ENCODE measurements around the gene CLTCL1.

Gene CLTCL1

DNA sequence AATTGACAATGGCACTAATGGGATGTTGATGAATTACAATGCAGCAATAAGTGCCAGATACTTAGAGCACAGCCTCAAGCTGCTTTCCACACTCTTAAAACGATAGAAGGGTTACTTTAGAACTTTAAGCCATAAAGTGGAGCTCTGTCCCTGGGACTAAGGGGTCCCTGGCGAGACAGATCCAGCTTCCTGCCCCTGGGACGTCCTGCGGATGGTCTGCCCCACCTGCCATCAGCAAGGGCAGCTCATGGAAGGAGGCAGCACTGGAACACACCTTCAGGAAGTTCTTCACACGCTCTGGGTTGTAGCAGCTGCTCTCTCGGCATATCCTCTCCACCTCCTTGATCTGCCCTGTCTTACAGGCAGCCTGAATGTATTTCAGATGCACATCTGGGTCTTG lies 67.9 kb downstream of the CLTCL1 start:
- Histone ChIP-seq H3K27me3 (ENCODE audit: insufficient read depth, insufficient read length) (no peaks in the 10 kb centered on the region), H3K9me3 (ENCODE audit: insufficient read depth, low read length) (no peaks in the 10 kb centered on the region), H3K4me1 (ENCODE audit: insufficient read depth, insufficient read length) (peaks cover 2% of the 10 kb centered on the region), H3K9ac (ENCODE audit: insufficient read length, low read depth) (no peak overlapping the region), H3K4me3 (ENCODE audit: insufficient read length, low read depth) (no peak overlapping the region), H3K36me3 (ENCODE audit: insufficient read depth, insufficient read length, low read length) (peaks cover 70% of the 10 kb centered on the region)
- TF ChIP-seq ZNF274 (IDR thresholded peaks at IDR 0.05; ENCODE audit: low read depth, low read length) (no peak), YY1 (IDR thresholded peaks at IDR 0.05; ENCODE audit: insufficient read depth, insufficient read length) (no peak), SUZ12 (IDR thresholded peaks at IDR 0.05; ENCODE audit: extremely low read depth, insufficient read depth, insufficient read length) (no peak)
- no peak for DNase-seq (ENCODE audit: low read depth, low spot score)

- DNase-seq (ENCODE audit: low read depth, low spot score): no peak
- Histone ChIP-seq H3K36me3 (ENCODE audit: insufficient read depth, insufficient read length, low read length) (peaks cover 67% of the 10 kb centered on the region), H3K9ac (ENCODE audit: insufficient read length, low read depth) (no peak overlapping the region), H3K4me1 (ENCODE audit: insufficient read depth, insufficient read length) (peaks cover 2% of the 10 kb centered on the region), H3K4me3 (ENCODE audit: insufficient read length, low read depth) (no peak overlapping the region), H3K9me3 (ENCODE audit: insufficient read depth, low read length) (no peaks in the 10 kb centered on the region), H3K27me3 (ENCODE audit: insufficient read depth, insufficient read length) (no peaks in the 10 kb centered on the region)
- TF ChIP-seq YY1 (IDR thresholded peaks at IDR 0.05; ENCODE audit: insufficient read depth, insufficient read length) (no peak), ZNF274 (IDR thresholded peaks at IDR 0.05; ENCODE audit: low read depth, low read length) (no peak), SUZ12 (IDR thresholded peaks at IDR 0.05; ENCODE audit: extremely low read depth, insufficient read depth, insufficient read length) (no peak)
Measured at GRCh38 chr22:19223110-19223509, 68.4 kb downstream of the CLTCL1 start.

DNA sequence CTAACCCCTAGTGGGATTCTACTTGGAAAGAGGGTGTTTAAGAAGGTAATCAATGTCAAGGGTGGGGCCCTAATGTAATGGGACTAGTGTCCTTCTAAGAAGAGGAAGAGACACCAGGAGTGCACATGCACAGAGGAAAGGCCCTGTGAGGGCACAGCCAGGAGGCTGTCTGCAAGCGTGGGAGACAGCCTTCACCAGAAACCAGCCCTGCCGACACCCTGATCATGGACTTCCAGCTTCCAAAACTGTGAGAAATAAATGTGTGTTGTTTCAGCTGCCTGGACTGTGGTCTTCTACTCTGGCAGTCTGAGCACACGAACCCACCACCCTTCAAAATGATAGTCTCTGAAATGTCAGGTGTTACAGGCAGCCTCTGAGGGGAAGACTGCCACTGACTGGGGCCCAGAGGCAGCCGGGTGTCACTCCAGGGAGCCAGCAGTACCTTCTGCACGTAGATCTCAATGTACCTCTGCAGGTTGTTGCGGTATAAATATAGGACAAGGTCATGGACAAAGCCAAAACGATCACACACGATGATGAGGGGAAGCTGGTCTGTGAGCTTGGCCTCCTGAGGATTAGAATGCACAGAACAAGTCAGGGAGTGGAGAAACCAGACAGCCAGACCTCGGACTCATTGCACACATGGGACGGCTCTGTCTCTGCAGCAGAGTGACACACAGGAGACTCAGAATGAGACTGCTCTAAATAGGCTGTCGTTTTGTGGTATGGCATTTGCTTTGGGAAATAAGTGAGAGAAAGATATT lies 69.1 kb downstream of the CLTCL1 start:
- H3K36me3 ChIP-seq (ENCODE audit: insufficient read depth, insufficient read length, low read length): peaks cover 62% of the 10 kb centered on the region
- H3K4me3 ChIP-seq (ENCODE audit: insufficient read length, low read depth): no peak overlapping the region
- H3K27me3 ChIP-seq (ENCODE audit: insufficient read depth, insufficient read length): no peaks in the 10 kb centered on the region
- TF ChIP-seq ZNF274 (IDR thresholded peaks at IDR 0.05; ENCODE audit: low read depth, low read length) (no peak), YY1 (IDR thresholded peaks at IDR 0.05; ENCODE audit: insufficient read depth, insufficient read length) (no peak), SUZ12 (IDR thresholded peaks at IDR 0.05; ENCODE audit: extremely low read depth, insufficient read depth, insufficient read length) (no peak)
- H3K4me1 ChIP-seq (ENCODE audit: insufficient read depth, insufficient read length): peaks cover 2% of the 10 kb centered on the region
- no peaks in the 10 kb centered on the region for H3K9me3 ChIP-seq (ENCODE audit: insufficient read depth, low read length)
- H3K9ac ChIP-seq (ENCODE audit: insufficient read length, low read depth): no peak overlapping the region
- DNase-seq (ENCODE audit: low read depth, low spot score): no peak

DNA sequence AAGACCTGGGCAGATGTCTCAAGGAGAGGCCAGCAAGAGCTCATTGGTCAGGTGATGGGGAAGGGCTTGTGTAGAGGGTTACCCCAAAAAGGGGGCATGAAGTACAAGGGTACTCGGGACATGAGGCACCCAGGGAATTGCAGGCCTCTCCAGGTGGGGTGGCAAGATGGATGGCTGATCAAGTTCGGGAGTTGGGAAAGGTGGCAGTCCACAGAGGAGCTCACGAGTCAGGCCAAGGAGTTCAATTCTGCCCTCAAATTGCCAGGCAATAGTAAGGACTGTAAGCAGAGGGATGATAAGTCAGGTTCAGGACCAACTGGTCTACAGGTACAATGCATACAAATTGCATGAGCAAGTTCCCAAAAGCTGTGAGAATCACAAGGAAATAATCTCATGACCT lies 70.7 kb downstream of the CLTCL1 start:
- DNase-seq (ENCODE audit: low read depth, low spot score): no peak
- peaks cover 2% of the 10 kb centered on the region for H3K4me1 ChIP-seq (ENCODE audit: insufficient read depth, insufficient read length)
- TF ChIP-seq SUZ12 (IDR thresholded peaks at IDR 0.05; ENCODE audit: extremely low read depth, insufficient read depth, insufficient read length) (no peak), ZNF274 (IDR thresholded peaks at IDR 0.05; ENCODE audit: low read depth, low read length) (no peak), YY1 (IDR thresholded peaks at IDR 0.05; ENCODE audit: insufficient read depth, insufficient read length) (no peak)
- H3K9ac ChIP-seq (ENCODE audit: insufficient read length, low read depth): no peak overlapping the region
- no peaks in the 10 kb centered on the region for H3K9me3 ChIP-seq (ENCODE audit: insufficient read depth, low read length)
- H3K27me3 ChIP-seq (ENCODE audit: insufficient read depth, insufficient read length): no peaks in the 10 kb centered on the region
- peaks cover 62% of the 10 kb centered on the region for H3K36me3 ChIP-seq (ENCODE audit: insufficient read depth, insufficient read length, low read length)
- no peak overlapping the region for H3K4me3 ChIP-seq (ENCODE audit: insufficient read length, low read depth)

DNA sequence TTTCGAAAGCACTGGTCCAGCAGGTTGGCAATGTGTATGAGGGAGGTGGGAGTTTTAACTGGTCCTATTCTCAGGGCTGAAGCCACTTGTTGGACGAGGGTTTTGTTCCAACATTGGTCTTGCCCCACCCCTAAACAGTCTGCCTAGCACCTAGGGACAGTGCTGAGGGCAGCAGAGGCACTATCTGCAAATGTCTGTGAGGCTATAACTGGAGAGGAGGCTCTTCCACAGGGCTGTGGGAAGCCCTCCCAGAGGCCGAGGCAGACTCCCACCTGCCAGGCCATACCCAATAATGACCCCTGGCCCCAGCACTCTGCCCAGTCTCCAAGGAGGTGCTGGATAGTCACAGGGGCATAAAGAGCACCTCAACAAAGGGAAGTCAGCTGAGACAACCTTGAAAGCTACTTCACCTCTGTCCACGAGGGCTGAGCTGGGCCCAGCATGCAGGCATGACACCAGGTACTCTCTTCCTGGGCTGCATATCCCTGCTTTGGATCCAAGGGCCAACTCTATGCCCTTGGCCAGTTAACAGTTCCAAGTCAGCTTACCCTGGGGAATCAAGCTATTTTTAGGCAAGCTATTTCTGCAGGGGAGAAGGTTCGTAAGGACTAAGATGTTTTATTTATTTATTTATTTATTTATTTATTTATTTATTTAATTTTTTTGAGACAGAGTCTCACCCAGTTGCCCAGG lies 72.8 kb downstream of the CLTCL1 start:
- no peaks in the 10 kb centered on the region for H3K9me3 ChIP-seq (ENCODE audit: insufficient read depth, low read length)
- no peak overlapping the region for H3K9ac ChIP-seq (ENCODE audit: insufficient read length, low read depth)
- no peak overlapping the region for H3K4me3 ChIP-seq (ENCODE audit: insufficient read length, low read depth)
- H3K36me3 ChIP-seq (ENCODE audit: insufficient read depth, insufficient read length, low read length): peaks cover 51% of the 10 kb centered on the region
- no peak for DNase-seq (ENCODE audit: low read depth, low spot score)
- H3K4me1 ChIP-seq (ENCODE audit: insufficient read depth, insufficient read length): no peaks in the 10 kb centered on the region
- no peaks in the 10 kb centered on the region for H3K27me3 ChIP-seq (ENCODE audit: insufficient read depth, insufficient read length)
- no peak for TF ChIP-seq ZNF274 (IDR thresholded peaks at IDR 0.05; ENCODE audit: low read depth, low read length)
- no peak for TF ChIP-seq YY1 (IDR thresholded peaks at IDR 0.05; ENCODE audit: insufficient read depth, insufficient read length)
- no peak for TF ChIP-seq SUZ12 (IDR thresholded peaks at IDR 0.05; ENCODE audit: extremely low read depth, insufficient read depth, insufficient read length)

DNA sequence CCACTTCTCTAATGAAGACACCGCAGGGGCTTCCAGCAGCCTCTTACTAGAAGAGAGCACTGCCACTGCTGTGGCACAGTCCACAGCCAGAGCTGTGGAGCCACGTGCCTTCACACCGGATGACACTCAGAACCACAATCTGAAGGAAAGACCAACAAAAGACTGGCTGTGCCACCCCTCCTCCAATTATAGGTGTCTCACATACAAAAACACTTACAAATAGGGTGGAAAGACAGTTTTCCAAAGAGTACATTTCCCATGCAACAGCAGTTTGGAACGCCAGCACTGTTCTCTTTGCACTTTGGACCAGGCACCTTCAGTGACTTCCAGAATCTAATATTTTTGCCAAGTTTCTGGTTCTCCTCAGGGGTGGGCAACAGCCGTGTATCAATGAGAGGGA lies 74.9 kb downstream of the CLTCL1 start:
- Histone ChIP-seq H3K4me1 (ENCODE audit: insufficient read depth, insufficient read length) (no peaks in the 10 kb centered on the region), H3K9me3 (ENCODE audit: insufficient read depth, low read length) (no peaks in the 10 kb centered on the region), H3K36me3 (ENCODE audit: insufficient read depth, insufficient read length, low read length) (peaks cover 34% of the 10 kb centered on the region), H3K27me3 (ENCODE audit: insufficient read depth, insufficient read length) (no peaks in the 10 kb centered on the region), H3K9ac (ENCODE audit: insufficient read length, low read depth) (no peak overlapping the region), H3K4me3 (ENCODE audit: insufficient read length, low read depth) (no peak overlapping the region)
- TF ChIP-seq ZNF274 (IDR thresholded peaks at IDR 0.05; ENCODE audit: low read depth, low read length) (no peak), SUZ12 (IDR thresholded peaks at IDR 0.05; ENCODE audit: extremely low read depth, insufficient read depth, insufficient read length) (no peak), YY1 (IDR thresholded peaks at IDR 0.05; ENCODE audit: insufficient read depth, insufficient read length) (no peak)
- DNase-seq (ENCODE audit: low read depth, low spot score): no peak

DNA sequence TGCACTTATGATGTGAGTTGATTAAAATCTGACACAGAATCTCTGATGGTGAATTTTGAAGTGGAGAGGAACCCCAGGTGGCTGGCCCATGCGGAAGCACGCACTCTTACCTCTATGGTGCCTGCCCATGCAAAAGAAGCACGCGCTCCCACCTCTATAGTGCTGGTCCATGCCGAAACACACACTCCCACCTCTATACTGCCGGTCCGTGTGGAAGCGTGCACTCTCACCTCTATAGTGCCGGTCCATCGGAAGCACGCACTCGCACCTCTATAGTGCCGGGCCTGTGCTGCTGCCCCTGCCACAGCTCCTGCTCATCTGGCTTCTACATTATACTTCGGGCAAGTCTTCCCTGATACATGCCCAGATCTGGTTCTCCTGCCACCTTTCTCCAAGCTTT lies 76.2 kb downstream of the CLTCL1 start:
- TF ChIP-seq ZNF274 (IDR thresholded peaks at IDR 0.05; ENCODE audit: low read depth, low read length) (no peak), SUZ12 (IDR thresholded peaks at IDR 0.05; ENCODE audit: extremely low read depth, insufficient read depth, insufficient read length) (no peak), YY1 (IDR thresholded peaks at IDR 0.05; ENCODE audit: insufficient read depth, insufficient read length) (no peak)
- H3K9me3 ChIP-seq (ENCODE audit: insufficient read depth, low read length): no peaks in the 10 kb centered on the region
- H3K4me3 ChIP-seq (ENCODE audit: insufficient read length, low read depth): no peak overlapping the region
- peaks cover 22% of the 10 kb centered on the region for H3K36me3 ChIP-seq (ENCODE audit: insufficient read depth, insufficient read length, low read length)
- no peaks in the 10 kb centered on the region for H3K4me1 ChIP-seq (ENCODE audit: insufficient read depth, insufficient read length)
- H3K9ac ChIP-seq (ENCODE audit: insufficient read length, low read depth): no peak overlapping the region
- H3K27me3 ChIP-seq (ENCODE audit: insufficient read depth, insufficient read length): no peaks in the 10 kb centered on the region
- no peak for DNase-seq (ENCODE audit: low read depth, low spot score)
